GM18909 (cell line): ENCODE data around the gene PPFIA1.
A peak's percentile ranks its signal among the peaks of the same experiment; 100 is the strongest.
"Not testable (repeated sequence)": the region's sequence is repeated elsewhere in the genome, so short reads cannot be mapped to it uniquely, and the experiment has no call there.

Experiments
- ATAC-seq: cut with Tn5 transposase; IDR thresholded peaks from one replicate; pipeline ENCODE4 v1.9.1; 2021; ENCODE audit warnings: mild to moderate bottlenecking; ENCODE audit not compliant: unreplicated experiment, poor library complexity

The PPFIA1 gene

DNA sequence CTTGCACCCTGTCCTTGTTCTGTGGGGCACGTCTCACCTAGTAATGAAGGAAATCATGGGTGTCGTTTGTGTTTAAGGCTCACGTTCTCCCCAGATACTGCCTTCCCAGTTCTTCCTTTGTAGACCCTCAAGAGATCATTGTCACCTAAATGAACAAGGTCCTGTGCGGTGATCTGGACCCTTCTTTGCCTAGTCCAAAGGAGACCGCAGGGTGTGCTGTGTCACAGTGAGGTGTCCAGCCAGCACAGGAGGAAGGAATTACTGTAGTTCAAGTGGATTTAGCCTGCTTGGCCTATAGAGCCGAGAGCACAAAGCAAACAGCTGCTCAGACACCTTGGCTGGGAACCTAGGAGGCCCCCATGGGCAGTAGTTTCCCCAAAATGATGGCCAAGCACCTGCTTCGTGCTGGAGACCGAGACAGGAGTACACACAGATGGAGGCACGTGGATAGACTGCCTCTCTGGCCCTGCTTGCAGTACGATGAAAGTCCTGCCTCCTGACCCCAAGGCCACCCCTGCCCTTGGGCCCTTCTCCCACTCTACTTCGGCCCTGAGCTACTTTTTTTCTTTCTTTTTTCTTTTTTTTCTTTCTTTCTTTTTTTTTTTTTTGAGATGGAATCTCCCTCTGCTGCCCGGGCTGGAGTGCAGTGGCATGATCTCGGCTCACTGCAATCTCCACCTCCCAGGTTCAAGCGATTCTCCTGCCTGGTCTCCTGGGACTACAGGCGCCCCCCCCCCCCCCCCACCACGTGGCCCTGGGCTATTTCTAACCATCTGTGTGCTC, 19.4 kb upstream of the PPFIA1 start:
- no peak for ATAC-seq

DNA sequence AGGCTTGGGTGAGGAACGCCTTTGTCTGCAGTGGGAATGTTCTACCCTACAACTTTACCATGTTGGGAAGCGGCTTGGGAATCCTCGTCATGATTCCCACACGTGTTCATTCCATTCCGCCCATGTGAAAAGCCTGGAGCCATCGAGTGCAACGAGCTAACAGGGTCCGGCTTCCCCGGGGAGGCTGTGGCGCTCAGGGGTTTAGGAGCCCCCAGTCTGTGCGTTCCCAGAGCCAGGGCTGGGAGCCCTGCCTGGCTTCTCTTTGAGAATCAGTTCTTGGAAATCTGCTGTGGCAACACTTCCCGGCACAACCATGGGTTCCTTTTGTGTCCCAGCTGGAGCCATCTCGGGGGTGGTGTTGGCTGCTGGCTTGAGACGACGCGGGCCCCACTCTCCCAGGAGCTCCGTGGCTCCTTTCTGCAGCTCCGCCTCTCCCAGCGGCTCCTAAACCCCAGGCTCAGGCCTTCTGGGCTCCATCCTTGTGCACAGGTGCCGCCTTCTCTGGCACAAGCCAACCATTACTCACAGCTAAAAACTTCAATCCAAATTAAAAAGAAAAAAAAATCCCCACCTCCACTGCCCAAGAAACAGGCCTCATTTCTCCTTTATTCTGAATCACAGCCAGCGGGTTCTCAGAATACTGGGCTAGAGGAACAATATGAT, 18.7 kb upstream of the PPFIA1 start:
- no peak for ATAC-seq

DNA sequence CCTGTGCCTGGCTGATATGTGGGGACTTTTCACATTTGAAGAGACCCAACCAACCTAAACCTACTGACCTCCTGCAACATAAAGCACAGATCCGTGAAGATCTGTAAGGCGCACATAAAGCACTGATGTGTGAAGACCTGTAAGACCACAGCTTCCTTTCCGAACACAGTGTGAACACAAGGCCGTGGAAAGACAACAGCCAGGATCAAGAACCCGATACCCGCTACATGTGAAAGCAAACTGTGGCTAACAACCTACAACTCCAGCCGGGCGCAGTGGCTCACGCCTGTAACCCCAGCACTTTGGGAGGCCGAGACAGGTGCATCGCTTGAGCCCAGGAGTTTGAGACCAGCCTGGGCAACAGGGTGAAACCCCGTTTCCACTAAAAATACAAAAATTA, 17.6 kb upstream of the PPFIA1 start:
- no peak for ATAC-seq

DNA sequence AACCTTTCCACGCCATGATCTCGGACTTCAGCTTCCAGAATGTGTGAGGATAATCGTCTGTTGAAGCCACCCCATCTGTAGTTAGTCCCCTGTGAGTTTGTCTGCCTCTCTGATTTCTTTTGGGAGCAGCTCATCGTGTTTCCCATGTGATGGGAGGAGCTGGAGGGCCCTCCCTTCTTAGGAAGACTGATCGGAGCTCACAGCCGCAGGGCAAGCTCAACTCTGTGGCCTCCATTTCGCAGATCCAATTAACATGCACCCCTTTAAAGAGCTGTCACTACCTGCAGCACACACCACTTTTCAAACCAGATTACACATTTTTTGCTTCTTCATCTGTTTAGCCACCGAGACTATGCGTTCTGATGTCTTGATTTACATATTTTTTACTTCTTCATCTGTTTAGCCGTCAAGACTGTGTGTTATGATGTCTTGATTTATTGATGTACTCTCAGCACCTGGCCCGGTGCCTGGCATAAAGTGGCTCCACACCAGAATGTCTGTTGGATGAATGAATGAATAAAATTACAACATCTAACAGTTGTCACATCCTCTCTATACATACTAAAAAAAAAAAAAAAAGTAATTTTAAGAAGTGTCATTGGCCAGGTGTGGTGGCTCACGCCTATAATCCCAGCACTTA, 14.9 kb upstream of the PPFIA1 start:
- no peak for ATAC-seq

DNA sequence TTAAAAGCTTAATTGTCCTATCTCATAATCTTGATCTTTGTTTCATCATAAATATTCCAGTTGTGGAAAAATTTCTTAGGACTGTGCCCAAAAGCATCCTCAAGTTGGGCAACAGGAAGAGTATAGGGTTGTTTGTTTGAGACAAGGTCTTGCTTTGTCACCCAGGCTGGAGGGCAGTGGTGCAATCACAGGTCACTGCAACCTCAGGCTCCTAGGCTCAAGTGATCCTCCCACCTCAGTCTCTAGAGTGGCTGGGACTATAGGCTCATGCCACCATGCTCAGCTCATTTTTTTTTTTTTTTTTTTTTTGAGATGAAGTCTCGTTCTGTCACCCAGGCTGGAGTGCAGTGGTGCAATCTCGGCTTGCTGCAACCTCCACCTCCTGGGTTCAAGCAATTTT, 11.4 kb upstream of the PPFIA1 start:
- not testable (repeated sequence) for ATAC-seq

DNA sequence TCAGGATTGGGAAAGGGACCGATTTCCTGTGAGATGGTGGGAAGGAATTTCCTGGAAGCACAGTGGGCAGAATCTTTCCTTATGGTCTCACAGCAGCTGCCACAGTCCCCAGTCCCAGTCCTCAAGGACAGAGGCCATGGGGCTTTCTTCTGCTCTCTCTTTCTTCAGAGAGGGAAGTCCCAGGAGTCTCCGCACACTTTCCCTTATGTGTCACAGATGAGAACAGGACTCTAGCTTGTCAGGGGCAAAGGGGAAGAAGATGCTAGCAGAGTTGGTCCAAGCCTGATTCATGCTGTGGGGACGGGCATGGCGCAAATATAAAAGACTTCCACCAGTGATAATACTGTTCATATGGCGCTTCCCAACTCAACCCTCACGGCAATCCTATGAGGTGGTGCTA, 7.5 kb upstream of the PPFIA1 start:
- ATAC-seq, result no peak

DNA sequence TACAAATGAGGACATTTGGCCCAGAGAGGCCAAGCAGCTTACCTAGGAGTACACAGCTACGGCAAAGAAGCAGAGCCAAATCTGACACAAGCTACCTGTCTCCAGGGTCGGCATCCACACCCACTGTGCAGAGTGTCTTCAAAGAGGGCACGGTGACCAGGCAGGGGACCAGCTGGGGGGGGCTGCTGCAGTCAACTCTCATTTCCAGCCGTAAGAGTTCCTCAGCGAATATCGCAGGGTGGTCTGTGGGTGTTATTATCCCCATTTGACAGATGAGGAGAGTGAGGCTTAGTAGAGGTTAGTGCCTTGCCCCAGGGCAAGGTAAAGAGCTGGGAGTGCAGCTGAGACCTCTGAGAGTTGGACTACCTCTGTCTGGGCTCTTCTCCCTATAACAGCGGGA, 7.1 kb upstream of the PPFIA1 start:
- no peak for ATAC-seq

DNA sequence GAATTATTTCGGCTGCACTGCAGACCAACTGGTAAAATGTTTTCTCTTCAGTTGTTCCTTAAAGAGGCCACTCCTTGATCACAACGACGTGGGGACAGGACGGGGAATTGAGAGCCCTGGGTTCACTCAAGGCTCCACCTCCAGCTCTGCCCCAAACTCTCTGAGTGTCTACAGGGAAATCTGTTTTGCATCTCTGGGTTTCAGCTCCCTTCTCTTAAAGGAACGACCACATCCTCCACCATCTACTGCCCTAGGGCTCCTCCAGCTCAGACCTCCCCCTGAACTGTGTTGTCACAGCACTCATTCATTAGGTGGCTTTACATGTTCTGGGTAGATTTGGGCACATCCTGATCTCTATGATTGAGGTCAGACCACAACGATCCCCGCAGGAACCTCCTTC, 5.1 kb upstream of the PPFIA1 start:
- no peak for ATAC-seq

DNA sequence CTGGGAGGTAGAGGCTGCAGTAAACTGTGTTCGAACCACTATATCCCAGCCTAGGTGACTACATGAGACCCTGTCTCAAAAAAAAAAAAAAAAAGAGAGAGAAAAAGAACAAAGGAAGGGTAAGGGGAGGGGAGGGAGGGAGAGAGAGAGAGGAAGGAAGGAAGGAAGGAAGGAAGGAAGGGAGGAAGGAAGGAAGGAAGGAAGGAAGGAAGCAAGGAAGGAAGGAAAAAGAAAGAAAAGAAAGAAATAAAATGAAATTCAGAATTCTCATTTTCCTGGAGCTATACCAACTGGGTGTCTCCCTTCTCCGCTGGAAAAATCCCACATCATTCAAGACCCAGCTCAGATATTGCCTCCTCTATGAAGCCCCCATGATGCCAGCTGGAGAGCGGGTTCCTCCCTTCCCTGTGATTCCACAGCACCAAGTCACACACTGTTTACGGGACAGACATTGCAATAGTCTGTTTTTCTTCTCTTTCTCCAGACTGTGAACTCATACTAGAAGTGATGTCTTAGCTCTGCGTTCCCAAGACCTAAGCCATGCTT, 3.0 kb upstream of the PPFIA1 start:
- ATAC-seq, result no peak

DNA sequence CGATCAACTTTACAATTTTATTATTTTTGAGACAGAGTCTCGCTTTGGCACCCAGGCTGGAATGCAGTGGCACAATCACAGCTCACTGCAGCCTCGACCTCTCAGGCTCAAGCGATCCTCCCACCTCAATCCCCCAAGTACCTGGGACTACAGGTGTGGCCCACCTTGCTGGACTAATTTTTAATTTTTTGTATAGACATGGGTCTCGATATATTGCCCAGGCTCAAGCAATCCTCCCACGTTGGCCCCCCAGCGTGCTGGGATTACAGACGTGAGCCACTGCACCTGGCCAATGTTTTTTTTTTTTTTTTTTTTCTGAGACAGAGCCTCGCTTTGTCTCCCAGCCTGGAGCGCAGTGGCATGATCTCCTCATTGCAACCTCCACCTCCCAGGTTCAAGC, 2.0 kb upstream of the PPFIA1 start:
- ATAC-seq, result no peak

DNA sequence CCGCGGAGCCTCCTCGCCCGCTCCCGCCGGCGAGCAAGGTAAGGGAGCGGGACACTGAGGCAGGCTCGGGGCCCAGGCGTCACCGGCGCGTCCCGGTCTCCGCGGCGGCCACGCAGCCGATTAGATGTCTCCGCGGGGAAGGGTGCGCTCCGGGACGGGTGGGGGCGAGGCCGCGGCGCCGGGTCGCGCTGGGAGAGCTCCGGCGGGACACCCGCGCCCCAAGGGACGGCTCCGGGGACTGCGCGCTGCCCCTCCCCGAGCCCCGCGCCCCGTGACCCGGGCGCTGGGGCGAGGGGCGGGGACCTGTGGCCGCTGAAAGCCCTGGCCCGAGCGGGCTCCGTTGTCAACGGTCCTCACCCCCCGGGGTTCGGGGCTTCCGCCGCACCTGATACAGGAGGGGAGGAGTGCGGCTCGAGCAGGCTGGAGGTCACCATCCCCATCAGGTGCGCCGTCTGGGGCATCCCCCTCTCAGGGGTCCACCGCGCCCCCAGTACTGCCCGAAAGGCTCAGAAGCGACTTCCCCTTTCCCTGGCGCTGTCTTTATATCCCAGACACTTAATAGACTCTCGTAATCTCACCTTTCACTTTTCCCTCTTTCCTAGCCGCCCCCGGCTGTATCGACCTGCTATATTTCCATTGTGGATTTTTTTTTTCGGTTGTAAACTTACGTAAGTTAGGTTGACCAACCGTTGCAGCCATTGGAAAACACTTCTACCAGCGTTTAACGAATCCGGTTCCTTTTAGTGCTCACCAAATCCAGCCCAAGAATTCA, 573 bp downstream of the PPFIA1 start:
- peak; percentile 36 for ATAC-seq

DNA sequence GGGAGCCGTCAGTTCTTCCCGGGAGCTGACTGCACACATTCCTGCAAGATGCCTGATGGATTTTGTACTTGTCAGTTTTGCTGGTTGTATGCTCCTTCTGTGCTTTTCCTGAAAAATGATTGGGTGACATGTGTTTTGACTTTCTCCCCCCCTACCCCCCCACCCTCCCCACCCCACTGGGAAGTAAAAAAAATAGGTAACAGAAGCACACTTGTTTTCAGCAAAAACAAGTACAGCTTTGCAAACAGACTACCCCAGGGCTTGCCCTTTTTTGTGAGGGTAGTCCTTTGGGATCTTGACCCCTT, 1.1 kb downstream of the PPFIA1 start:
- ATAC-seq, result no peak

DNA sequence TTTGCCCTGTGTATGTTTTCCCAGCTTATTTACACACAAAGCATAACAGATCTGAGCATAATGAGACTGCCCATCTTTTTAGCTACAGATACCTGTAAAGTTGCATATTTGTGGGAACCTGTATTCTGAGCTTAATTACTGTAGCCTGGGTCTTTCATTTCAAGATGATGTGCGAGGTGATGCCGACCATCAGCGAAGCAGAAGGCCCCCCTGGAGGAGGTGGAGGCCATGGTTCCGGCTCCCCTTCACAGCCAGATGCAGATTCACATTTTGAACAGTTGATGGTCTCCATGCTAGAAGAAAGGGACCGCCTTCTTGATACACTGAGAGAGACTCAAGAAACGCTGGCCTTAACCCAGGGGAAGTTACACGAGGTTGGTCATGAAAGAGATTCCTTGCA, 1.5 kb downstream of the PPFIA1 start:
- no peak for ATAC-seq

DNA sequence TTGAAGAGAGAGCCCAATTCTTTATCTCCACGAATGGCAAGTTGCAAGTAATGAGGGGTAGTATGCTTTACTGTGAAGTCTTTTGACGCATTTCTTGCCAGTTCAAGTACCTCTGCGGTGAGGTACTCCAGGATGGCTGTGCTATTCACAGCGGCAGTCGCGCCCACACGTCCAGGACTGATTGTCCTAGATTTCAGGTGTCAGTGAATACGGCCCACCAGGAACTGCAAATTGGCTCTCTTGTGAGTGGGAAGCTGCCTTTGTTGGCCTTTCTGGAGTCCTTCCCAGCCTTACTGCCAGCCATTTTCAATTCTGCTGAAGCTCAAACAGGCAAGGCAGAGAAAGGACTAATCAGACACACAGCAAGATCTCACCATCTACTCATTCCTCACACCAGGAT, 8.5 kb downstream of the PPFIA1 start:
- ATAC-seq, result no peak

DNA sequence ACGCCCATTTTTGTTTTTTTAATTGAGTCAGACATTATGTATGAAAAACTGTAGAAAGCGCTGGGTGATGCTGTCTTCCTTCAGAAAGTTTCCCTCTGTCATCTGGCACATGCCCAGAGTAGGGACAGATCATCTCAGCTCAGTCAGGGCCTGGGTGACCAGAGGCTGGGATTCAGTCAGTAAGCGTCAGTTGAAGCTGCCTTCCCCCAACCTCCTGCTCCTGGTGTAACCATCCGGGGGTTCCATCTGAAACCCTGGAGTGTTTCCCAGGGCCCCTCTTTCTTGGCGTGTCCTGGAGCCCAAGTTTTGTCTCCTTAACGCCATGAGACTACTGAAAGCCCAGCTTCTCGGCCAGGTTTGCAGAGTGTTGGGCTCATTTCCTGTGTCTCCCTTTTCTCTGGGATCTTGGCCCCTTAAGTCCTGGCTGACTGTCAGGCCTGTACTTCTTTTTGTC, 10.7 kb downstream of the PPFIA1 start:
- ATAC-seq, result no peak

DNA sequence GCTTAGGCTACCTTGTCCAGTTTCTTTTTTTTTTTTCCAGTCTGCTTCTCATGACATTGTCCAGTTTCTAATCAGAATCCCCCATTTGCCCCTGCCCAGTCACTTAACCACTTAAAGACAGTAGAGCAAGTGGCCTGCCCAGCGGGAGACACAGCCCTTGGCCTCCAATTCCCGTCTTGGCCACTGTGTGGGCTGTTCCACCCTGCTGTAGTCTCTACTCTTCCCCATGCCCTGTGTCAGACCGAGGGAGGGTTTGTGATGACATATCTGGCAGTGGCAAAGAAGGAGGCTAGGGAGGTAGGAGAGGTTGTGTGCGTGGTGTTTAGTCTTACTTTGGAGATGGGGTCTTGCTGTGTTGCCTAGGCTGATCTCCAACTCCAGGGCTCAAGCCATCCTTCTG, 11.5 kb downstream of the PPFIA1 start:
- no peak for ATAC-seq

DNA sequence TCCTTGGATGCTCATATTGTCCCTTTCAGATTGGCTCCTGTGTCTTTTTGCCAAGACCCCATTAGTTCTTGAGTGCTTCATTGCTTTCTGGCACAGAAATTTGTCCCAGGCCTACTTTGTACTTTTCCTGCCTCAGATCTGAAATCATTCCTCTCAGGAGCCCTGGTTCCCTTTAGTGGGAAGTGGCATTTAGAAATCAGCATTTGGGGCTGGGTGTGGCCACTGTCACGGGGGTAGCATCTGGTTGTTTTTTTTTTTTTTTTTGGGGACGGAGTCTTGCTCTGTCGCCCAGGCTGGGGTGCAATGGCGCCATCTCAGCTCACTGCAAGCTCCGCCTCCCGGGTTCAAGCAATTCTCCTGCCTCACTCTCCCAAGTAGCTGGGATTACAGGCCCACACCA, 18.2 kb downstream of the PPFIA1 start:
- ATAC-seq, result no peak

DNA sequence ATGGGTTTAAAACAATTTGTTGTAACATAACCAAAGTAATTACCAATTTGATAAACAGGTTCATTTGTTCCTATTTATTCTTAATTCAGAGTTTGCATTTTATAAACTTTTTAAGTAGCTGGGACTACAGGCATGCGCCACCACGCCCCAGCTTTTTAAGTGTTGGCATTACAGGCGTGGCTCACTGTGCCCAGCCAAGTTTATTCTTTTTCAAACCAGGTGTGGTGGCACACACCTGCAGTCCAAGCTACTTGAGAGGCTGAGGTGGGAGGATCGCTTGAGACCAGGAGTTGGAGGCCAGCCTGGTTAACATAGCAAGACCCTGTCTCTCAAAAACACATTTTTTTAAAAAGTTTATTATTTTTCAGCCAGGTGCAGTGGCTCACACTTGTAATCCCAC, 19.1 kb downstream of the PPFIA1 start:
- ATAC-seq, result no peak

DNA sequence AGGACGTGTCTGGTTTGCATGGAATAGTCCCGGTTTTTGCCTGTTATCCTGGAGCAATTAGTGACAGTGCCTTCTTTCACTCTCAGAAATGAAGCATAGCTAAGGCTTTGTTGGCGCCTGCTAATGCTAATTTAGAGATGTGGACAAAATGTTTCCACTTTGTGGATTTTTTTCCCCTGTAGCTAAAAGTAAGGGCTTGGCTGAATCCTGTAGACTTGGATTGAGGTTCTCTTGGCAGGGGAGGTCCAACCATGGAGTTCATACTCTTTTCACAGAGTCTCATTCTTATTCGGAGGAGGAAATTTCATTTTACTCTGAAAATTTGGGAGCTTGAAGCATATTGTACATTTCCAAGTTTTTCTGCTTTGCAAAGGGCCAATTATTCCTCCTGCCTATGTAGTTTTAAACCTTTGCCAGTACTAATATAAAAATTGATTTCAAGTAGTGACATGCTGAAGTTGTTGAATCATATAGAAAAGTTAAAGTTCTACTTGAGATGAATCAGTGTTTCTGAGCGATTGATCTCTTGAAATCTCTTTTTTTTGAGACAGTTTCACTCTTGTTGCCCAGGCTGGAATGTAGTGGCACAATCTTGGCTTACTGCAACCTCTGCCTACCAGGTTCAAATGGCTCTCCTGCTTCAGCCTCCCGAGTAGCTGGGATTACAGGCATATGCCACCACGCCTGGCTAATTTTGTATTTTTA, 20.0 kb downstream of the PPFIA1 start:
- no peak for ATAC-seq

DNA sequence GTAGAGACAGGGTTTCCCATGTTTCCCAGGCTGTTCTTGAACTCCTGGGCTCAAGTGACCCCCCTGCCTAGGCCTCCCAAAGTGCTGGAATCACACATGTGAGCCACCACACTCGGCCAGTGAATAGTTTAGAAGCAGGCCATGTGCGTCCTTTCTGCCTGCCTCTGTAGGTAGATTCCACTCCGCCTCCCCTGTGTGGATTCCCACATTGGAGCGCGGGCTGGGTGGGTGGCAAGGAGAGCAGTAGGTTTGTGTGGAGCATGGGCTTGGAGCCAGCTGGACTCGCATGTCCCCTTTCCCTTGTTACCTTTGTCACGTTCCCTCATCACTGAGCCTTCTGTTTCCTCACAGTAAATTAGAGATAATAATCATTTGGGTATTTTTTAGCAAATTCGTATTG, 21.7 kb downstream of the PPFIA1 start:
- ATAC-seq, result no peak
